ENCODE measurements around the gene WDR6.

WDR6 gene

DNA sequence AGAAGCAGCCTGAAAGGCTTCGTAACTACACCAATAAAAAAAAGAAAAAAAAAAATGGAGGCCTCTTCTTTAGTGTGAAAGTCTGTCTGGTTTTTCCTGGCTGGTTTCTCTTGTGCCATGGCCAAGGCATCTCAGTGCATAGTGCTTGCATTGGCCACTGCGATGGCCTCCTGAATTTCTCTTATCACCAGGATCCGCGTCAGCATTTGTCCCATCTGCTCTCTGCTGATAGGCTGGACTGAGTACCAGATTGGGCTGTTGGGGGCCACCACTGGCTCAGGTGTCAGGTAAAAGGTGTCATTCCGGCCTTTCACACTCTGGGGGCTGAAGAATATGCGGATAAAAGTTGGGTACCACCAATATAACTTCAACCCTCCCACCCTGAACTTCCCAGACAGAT, 23.1 kb downstream of the WDR6 start:
- H3K4me3 ChIP-seq (ENCODE audit: low read depth, low read length): no peak overlapping the region
- TF ChIP-seq, protein P1, sequence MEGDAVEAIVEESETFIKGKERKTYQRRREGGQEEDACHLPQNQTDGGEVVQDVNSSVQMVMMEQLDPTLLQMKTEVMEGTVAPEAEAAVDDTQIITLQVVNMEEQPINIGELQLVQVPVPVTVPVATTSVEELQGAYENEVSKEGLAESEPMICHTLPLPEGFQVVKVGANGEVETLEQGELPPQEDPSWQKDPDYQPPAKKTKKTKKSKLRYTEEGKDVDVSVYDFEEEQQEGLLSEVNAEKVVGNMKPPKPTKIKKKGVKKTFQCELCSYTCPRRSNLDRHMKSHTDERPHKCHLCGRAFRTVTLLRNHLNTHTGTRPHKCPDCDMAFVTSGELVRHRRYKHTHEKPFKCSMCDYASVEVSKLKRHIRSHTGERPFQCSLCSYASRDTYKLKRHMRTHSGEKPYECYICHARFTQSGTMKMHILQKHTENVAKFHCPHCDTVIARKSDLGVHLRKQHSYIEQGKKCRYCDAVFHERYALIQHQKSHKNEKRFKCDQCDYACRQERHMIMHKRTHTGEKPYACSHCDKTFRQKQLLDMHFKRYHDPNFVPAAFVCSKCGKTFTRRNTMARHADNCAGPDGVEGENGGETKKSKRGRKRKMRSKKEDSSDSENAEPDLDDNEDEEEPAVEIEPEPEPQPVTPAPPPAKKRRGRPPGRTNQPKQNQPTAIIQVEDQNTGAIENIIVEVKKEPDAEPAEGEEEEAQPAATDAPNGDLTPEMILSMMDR (IDR thresholded peaks at IDR 0.05; ENCODE audit: borderline replicate concordance, insufficient read depth, low read depth, low read length): no peak

DNA sequence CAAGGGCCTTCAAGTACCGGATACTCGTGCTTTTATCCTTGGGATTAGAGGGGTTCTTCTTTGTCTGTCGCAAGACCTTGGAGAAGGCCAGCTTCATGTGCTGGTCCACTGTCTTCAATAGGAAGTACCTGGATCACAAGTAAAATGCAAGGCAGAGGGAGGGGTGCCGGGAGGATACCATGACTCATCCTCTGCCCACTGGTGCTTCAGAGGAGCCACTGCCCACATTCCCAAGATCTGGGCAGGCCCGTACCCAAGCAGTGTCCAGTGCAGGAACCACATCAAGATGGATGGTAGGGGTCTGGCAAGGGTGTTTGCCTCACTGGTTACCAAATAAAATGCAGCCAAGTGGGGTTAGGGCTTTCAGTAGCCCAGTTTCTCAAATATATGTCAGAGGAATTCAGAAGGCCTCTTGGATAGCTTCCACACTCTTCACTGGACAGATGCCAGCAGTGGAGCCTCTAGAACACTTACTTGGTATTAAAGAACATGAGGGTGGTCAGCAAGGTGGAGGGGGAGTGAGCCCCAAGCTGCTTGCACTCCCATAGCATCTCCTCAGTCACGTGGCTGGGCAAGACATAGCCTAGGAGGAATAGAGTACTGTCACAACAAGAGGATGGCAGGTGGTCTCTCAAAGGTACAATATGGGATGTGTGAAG, 25.6 kb downstream of the WDR6 start:
- TF ChIP-seq, protein P1 (IDR thresholded peaks at IDR 0.05; ENCODE audit: borderline replicate concordance, insufficient read depth, low read depth, low read length): no peak
- H3K4me3 ChIP-seq (ENCODE audit: low read depth, low read length): no peak overlapping the region

DNA sequence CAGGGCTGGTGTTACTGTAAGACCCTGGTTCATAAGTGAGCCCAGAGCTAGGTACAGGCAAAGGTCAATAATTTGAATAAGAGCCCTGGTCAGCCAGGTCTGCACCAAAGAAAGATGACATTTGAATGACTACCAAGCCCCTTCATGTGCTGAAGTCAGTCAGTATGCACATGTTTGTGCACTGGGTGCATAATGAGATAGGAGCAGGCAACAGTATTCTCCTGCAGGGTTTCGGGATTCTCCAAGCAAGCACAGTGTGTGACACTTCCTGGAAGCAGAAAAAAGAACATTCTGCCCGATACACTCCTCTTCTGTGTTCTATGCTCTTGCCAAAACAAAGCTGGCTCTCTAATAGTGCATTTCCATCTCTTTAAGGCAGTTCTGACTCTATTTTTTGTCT, 27.5 kb downstream of the WDR6 start:
- TF ChIP-seq, protein P1 (IDR thresholded peaks at IDR 0.05; ENCODE audit: borderline replicate concordance, insufficient read depth, low read depth, low read length): no peak
- no peak overlapping the region for H3K4me3 ChIP-seq (ENCODE audit: low read depth, low read length)

DNA sequence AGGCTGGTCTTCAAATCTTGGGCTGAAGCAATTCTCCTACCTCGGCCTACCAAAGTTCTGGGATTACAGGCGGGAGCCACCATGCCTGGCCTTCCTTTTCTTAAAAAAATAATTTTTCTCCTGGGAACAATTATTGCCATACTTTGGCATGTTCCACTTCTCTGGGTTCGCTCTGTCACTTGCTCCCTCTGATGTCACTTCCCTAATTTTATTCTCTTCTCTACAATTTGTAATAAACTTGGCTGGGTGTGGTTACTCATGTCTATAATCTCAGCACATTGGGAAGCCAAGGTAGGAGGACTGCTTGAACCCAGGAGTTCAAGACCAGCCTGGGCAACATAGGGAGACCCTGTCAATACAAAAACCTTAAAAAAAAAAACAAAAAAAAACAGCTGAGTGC, 28.1 kb downstream of the WDR6 start:
- TF ChIP-seq, protein P1 (IDR thresholded peaks at IDR 0.05; ENCODE audit: borderline replicate concordance, insufficient read depth, low read depth, low read length): no peak
- H3K4me3 ChIP-seq (ENCODE audit: low read depth, low read length): no peak overlapping the region

DNA sequence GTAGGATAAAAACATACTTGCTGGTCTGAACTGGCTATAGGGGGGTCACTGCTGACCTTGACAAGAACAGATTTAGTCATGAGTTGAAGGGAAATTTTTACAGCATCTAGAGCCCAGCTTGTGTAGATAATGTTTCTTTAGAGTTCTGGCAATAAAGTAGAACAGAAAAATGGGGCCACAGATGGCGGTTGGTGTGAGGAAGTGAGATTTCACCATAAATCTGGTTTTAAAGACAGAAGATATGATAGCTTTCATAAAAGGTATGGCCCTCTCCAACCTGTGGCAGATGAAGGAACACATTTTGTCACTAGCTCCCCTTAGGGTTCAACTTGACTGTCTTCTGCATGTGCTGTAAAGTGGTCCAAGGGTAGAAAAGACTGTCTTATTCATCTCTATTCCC, 46.4 kb downstream of the WDR6 start:
- no peak overlapping the region for H3K4me3 ChIP-seq (ENCODE audit: low read depth, low read length)
- TF ChIP-seq, protein P1 (IDR thresholded peaks at IDR 0.05; ENCODE audit: borderline replicate concordance, insufficient read depth, low read depth, low read length): no peak

DNA sequence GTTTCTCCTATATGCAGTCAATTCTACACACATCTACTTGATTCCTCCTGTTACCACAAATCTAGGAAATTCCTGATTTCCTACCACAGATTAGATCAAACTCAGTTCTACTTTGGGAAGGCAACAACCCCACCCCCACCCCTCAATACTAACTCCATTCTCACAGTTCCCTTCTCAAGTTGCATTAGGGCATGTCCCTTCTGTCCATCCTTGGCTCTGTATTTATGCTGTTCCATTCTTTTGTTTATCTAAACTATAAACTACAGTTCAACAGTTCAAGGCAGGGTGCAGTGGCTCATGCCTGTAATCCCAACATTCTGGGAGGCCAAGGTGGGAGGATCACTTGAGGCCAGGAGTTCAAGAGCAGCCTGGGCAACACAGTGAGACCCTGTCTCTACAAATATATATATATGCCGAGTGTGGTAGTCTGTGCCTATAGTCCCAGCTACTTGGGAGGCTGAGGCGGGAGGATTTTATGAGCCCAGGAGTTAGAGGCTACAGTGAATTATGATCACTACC, 47.2 kb downstream of the WDR6 start:
- TF ChIP-seq, protein P1 (IDR thresholded peaks at IDR 0.05; ENCODE audit: borderline replicate concordance, insufficient read depth, low read depth, low read length): no peak
- H3K4me3 ChIP-seq (ENCODE audit: low read depth, low read length): no peak overlapping the region

DNA sequence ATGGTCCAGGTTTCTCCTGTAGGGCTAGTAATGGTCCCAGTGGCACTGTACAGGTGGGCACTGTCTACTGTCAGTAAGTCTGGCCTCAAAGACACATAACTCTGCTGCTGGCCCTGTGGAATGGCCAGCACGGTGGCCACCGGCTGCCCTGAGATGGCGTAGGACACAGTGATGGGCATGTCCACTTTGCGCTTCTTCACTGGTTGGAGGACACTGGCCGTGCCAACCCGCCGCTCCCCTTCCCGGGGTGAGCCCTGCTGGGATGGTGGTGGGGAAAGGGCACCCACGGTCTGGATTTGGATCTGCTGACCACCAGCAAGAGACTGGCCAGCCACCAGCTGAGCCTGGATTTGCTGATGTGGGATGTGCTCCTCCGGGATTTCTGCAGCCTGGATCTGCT, 50.1 kb downstream of the WDR6 start:
- TF ChIP-seq, protein P1 (IDR thresholded peaks at IDR 0.05; ENCODE audit: borderline replicate concordance, insufficient read depth, low read depth, low read length): no peak
- no peak overlapping the region for H3K4me3 ChIP-seq (ENCODE audit: low read depth, low read length)

Data from GM12875 (cell line).